PFSK-1 (cell line): ENCODE measurements around the gene SLC2A4. TPM values are rescaled to one million over a fixed set of nuclear protein-coding genes. Genes with fewer than 3 reads are reported as not detected.

Experiments used
- FOXP2 ChIP-seq: optimal IDR thresholded peaks from 2 replicates; pipeline ENCODE3; 2011; ENCODE audit warnings: borderline replicate concordance, control low read depth, inconsistent platforms; ENCODE audit not compliant: insufficient read depth; ENCODE audit errors: extremely low read length, extremely low read depth
- POLR2AphosphoS5 ChIP-seq: IDR thresholded peaks from 2 replicates; pipeline ENCODE4 v1.6.1; 2012; ENCODE audit warnings: low read depth, mild to moderate bottlenecking, control low read depth, low read length, moderate library complexity
- REST ChIP-seq, 2 experiments: IDR thresholded peaks; 2 replicates each; pipeline versions ENCODE4 v1.6.1 to v1.8.0; 2011 to 2012; ENCODE audit warnings: low read depth in 2 of 2, low read length in 2 of 2, control low read depth in 1 of 2, inconsistent platforms in 1 of 2, mild to moderate bottlenecking in 1 of 2, moderate library complexity in 1 of 2; ENCODE audit not compliant: insufficient read depth in 1 of 2
- SIN3A ChIP-seq: IDR thresholded peaks from 2 replicates; pipeline ENCODE4 v1.6.1; 2012; ENCODE audit warnings: mild to moderate bottlenecking, low read length, moderate library complexity, borderline replicate concordance; ENCODE audit not compliant: insufficient read depth
- TAF1 ChIP-seq: IDR thresholded peaks from 2 replicates; pipeline ENCODE4 v1.6.1; 2012; ENCODE audit warnings: low read length, control low read depth, borderline replicate concordance; ENCODE audit not compliant: insufficient read depth
- polyA plus RNA-seq: library from polyadenylated mRNA; unstranded; fragments of >200 nt; gene quantifications from one replicate; pipeline ENCODE4 v1.2.1, GENCODE V29; 2012; ENCODE audit warnings: low read depth, missing spikeins; ENCODE audit not compliant: insufficient read length

Gene SLC2A4
- polyA plus RNA-seq: 1.2 TPM

- no peak for TF ChIP-seq REST (IDR thresholded peaks at IDR 0.05; ENCODE audit: insufficient read depth in 1 of 2, low read depth in 2 of 2, low read length in 2 of 2)
- no peak for TF ChIP-seq FOXP2
- TF ChIP-seq TAF1: no peak
- TF ChIP-seq SIN3A: peak; percentile 96; the same call in 1 of the 2 replicates
- no peak for TF ChIP-seq POLR2AphosphoS5
Observed at GRCh38 chr17:7281074-7281952, at the start of gene SLC2A4. Gene SLC2A4 (plus strand): TSS chr17:7281718. CDS start chr17:7281935, 217 bp downstream.

- TF ChIP-seq TAF1 (no peak), POLR2AphosphoS5 (no peak)
Observed at GRCh38 chr17:7232114-7232513, 49.4 kb upstream of the SLC2A4 start.

- TF ChIP-seq REST (IDR thresholded peaks at IDR 0.05; ENCODE audit: insufficient read depth in 1 of 2, low read depth in 2 of 2, low read length in 2 of 2) (no peak), FOXP2 (no peak), POLR2AphosphoS5 (no peak), TAF1 (no peak), SIN3A (peak; percentile 15; the same call in 1 of the 2 replicates)
Observed at GRCh38 chr17:7233701-7234082, 47.8 kb upstream of the SLC2A4 start.

- TF ChIP-seq SIN3A: peak; percentile 96; the same call in 1 of the 2 replicates
- peak; percentile 14 to 50; a peak in 1 of 4 replicates for TF ChIP-seq REST (IDR thresholded peaks at IDR 0.05; ENCODE audit: insufficient read depth in 1 of 2, low read depth in 2 of 2, low read length in 2 of 2)
- peak; percentile 85; the same call in 1 of the 2 replicates for TF ChIP-seq TAF1
- TF ChIP-seq FOXP2: peak; percentile 83
- TF ChIP-seq POLR2AphosphoS5: peak; percentile 98
Observed at GRCh38 chr17:7234083-7234951, 47.2 kb upstream of the SLC2A4 start, which contains the start of gene DVL2. Gene DVL2 (minus strand): TSS chr17:7234517. CDS start chr17:7234262, 255 bp downstream.
